ENCODE measurements around the gene PACSIN3. TPM values are rescaled to one million over a fixed set of nuclear protein-coding genes. Genes with fewer than 3 reads are reported as not detected.

The PACSIN3 gene
- total and polyA plus RNA-seq, 2 of the 13 experiments (the other 11 are each of a cell fraction or from before 2014, with no cell fraction given) = 47.9 to 93.3 TPM

GRCh38 chr11:47132981-47133380 is 53.3 kb downstream of the PACSIN3 start:
- Histone ChIP-seq H3K9ac (ENCODE audit: insufficient read depth, low read depth, low read length) (no peak overlapping the region), H3K4me1 (ENCODE audit: insufficient read depth, low read length) (no peaks in the 10 kb centered on the region), H3K4me3 (replicated peaks in 1 of 3; ENCODE audit: insufficient read depth in 1 of 3, low read depth in 2 of 3, low read length in 3 of 3) (no peak overlapping the region), H4K20me1 (ENCODE audit: insufficient read depth, low read length) (no peaks in the 10 kb centered on the region), H3K27me3 (ENCODE audit: control insufficient read depth in 1 of 2, insufficient read depth in 2 of 2, low read length in 2 of 2) (no peaks in the 10 kb centered on the region), H3K9me3 (ENCODE audit: low read length) (no peaks in the 10 kb centered on the region), H3K27ac (ENCODE audit: extremely low read length, insufficient read depth, low read length) (no peak overlapping the region), H3K79me2 (ENCODE audit: insufficient read depth, low read length) (no peaks in the 10 kb centered on the region), H3K36me3 (replicated peaks in 1 of 2; ENCODE audit: control insufficient read depth in 1 of 2, insufficient read depth in 2 of 2, low read length in 2 of 2) (0 out of 5 replicates have a peak, but pooled peaks cover 0 to 2% of the 10 kb centered on the region in 2 experiments), H2AFZ (ENCODE audit: low read length) (no peak overlapping the region), H3K4me2 (ENCODE audit: low read depth, low read length) (no peak overlapping the region)
- no peak for FAIRE-seq
- WGBS (ENCODE audit: low lambda C conversion rate) = 62% methylated on average over 1 of the region's 1 CpG
- ATAC-seq = no peak
- POLR2A ChIA-PET = no interaction called here
- no peak for TF ChIP-seq ZNF558 (CRISPR knock-in tag; IDR thresholded peaks at IDR 0.05; ENCODE audit: borderline replicate concordance)
- TF ChIP-seq ZNF3 (CRISPR knock-in tag; IDR thresholded peaks at IDR 0.05) = no peak
- no peak for TF ChIP-seq ETS1 (CRISPR knock-in tag; IDR thresholded peaks at IDR 0.05)
- no peak for TF ChIP-seq SIN3B (IDR thresholded peaks at IDR 0.05; ENCODE audit: low read length)
- TF ChIP-seq TFDP2 (CRISPR knock-in tag; IDR thresholded peaks at IDR 0.05) = no peak
- no peak for TF ChIP-seq ZNF607 (CRISPR knock-in tag; IDR thresholded peaks at IDR 0.05; ENCODE audit: borderline replicate concordance)
- TF ChIP-seq FOXA3 (CRISPR knock-in tag; IDR thresholded peaks at IDR 0.05) = no peak
- TF ChIP-seq ZNF317 (CRISPR knock-in tag; IDR thresholded peaks at IDR 0.05) = no peak
- TF ChIP-seq ZNF501 (CRISPR knock-in tag; IDR thresholded peaks at IDR 0.05) = no peak
- no peak for TF ChIP-seq ZNF773 (CRISPR knock-in tag; IDR thresholded peaks at IDR 0.05; ENCODE audit: borderline replicate concordance)
- TF ChIP-seq MAF1 (CRISPR knock-in tag; IDR thresholded peaks at IDR 0.05; ENCODE audit: borderline replicate concordance) = no peak
- intact Hi-C loops (cut with micrococcal nuclease; ENCODE audit: unreplicated experiment) (no loop called here), in situ Hi-C loops (cut with HindIII; ENCODE audit: extremely low pct_ligation_motif_present, low pct_unique_long_range_greater_than_20kb) (no loop called here)
- CTCF ChIA-PET (ENCODE audit: low intra/inter-chr PET ratio, low total read pairs) = no interaction called here
- DNase-seq (ENCODE audit: low spot score) = no peak
- no TSS peak for BruUV-seq (replicated peaks)
